ENCODE measurements around the gene PCBP3.

GRCh38 chr21:45885597-45885929 lies 242.0 kb downstream of the PCBP3 start:
- no peak for TF ChIP-seq CTCF (IDR thresholded peaks at IDR 0.05)
- TF ChIP-seq, protein P1, sequence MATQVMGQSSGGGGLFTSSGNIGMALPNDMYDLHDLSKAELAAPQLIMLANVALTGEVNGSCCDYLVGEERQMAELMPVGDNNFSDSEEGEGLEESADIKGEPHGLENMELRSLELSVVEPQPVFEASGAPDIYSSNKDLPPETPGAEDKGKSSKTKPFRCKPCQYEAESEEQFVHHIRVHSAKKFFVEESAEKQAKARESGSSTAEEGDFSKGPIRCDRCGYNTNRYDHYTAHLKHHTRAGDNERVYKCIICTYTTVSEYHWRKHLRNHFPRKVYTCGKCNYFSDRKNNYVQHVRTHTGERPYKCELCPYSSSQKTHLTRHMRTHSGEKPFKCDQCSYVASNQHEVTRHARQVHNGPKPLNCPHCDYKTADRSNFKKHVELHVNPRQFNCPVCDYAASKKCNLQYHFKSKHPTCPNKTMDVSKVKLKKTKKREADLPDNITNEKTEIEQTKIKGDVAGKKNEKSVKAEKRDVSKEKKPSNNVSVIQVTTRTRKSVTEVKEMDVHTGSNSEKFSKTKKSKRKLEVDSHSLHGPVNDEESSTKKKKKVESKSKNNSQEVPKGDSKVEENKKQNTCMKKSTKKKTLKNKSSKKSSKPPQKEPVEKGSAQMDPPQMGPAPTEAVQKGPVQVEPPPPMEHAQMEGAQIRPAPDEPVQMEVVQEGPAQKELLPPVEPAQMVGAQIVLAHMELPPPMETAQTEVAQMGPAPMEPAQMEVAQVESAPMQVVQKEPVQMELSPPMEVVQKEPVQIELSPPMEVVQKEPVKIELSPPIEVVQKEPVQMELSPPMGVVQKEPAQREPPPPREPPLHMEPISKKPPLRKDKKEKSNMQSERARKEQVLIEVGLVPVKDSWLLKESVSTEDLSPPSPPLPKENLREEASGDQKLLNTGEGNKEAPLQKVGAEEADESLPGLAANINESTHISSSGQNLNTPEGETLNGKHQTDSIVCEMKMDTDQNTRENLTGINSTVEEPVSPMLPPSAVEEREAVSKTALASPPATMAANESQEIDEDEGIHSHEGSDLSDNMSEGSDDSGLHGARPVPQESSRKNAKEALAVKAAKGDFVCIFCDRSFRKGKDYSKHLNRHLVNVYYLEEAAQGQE (IDR thresholded peaks at IDR 0.05; ENCODE audit: insufficient read depth in 1 of 2, low read depth in 2 of 2, low read length in 1 of 2) = no peak

Data from Panc1 (cell line).